ENCODE measurements around the gene KRT85. TPM values are rescaled to one million over a fixed set of nuclear protein-coding genes. Genes with fewer than 3 reads are reported as not detected.

The KRT85 gene
- polyA plus RNA-seq, 1 donor (not counting 4 experiments of a cell fraction or from before 2014, with no cell fraction given) = not detected

GRCh38 chr12:52317468-52318052 is 49.7 kb downstream of the KRT85 start:
- no peak for DNase-seq (ENCODE audit: low read depth, low spot score)
- H3K4me3 ChIP-seq (ENCODE audit: control insufficient read depth in 2 of 3, extremely low read depth in 1 of 3, insufficient read depth in 2 of 3, low read depth in 1 of 3, low read length in 3 of 3) = no peak overlapping the region
- no peak for FAIRE-seq
- no peaks in the 10 kb centered on the region for H3K9me3 ChIP-seq (ENCODE audit: control insufficient read depth, low read depth, low read length)
- peaks cover 12% of the 10 kb centered on the region for H3K27me3 ChIP-seq (ENCODE audit: control insufficient read depth, extremely low read depth, insufficient read depth, low read length)
- no peak overlapping the region for H3K27ac ChIP-seq (ENCODE audit: control insufficient read depth, insufficient read depth, low read length)
- no peak overlapping the region for H3K9ac ChIP-seq (ENCODE audit: control insufficient read depth, extremely low read depth, insufficient read depth, low read length)
- dilution Hi-C loops (cut with MboI; ENCODE audit: extremely low pct_ligation_motif_present, low sequenced_read_pairs) = no loop called here
- TF ChIP-seq CTCF (optimal IDR thresholded peaks at IDR 0.05 in 1 of 3, IDR thresholded peaks at IDR 0.05 in 1 of 3, conservative IDR thresholded peaks at IDR 0.05 in 1 of 3; ENCODE audit: extremely low read depth in 1 of 3, insufficient read depth in 2 of 3, low read length in 3 of 3) (no peak), EZH2 (IDR thresholded peaks at IDR 0.05; ENCODE audit: low read length) (no peak)
- H2AFZ ChIP-seq (ENCODE audit: control insufficient read depth, low read length) = no peak overlapping the region
- H3K36me3 ChIP-seq (ENCODE audit: control insufficient read depth in 2 of 2, extremely low read depth in 1 of 2, insufficient read depth in 2 of 2, low read length in 2 of 2) = no peaks in the 10 kb centered on the region
- no peaks in the 10 kb centered on the region for H3K9me1 ChIP-seq (ENCODE audit: control insufficient read depth, extremely low read depth, insufficient read depth, low read length)
- no peaks in the 10 kb centered on the region for H3K4me1 ChIP-seq (ENCODE audit: control insufficient read depth, extremely low read depth, insufficient read depth, low read length)
- no peak overlapping the region for H3K4me2 ChIP-seq (ENCODE audit: control insufficient read depth, extremely low read depth, insufficient read depth, low read depth, low read length)
- no peaks in the 10 kb centered on the region for H3K79me2 ChIP-seq (ENCODE audit: control insufficient read depth, insufficient read depth, low read length)
- no peaks in the 10 kb centered on the region for H4K20me1 ChIP-seq (ENCODE audit: control insufficient read depth, extremely low read depth, insufficient read depth, low read length)

- Histone ChIP-seq H3K36me3 (ENCODE audit: control insufficient read depth in 2 of 2, extremely low read depth in 1 of 2, insufficient read depth in 2 of 2, low read length in 2 of 2) (no peaks in the 10 kb centered on the region), H4K20me1 (ENCODE audit: control insufficient read depth, extremely low read depth, insufficient read depth, low read length) (no peaks in the 10 kb centered on the region), H3K79me2 (ENCODE audit: control insufficient read depth, insufficient read depth, low read length) (no peaks in the 10 kb centered on the region), H2AFZ (ENCODE audit: control insufficient read depth, low read length) (no peak overlapping the region), H3K9me3 (ENCODE audit: control insufficient read depth, low read depth, low read length) (no peaks in the 10 kb centered on the region), H3K27me3 (ENCODE audit: control insufficient read depth, extremely low read depth, insufficient read depth, low read length) (peaks cover 11% of the 10 kb centered on the region), H3K4me1 (ENCODE audit: control insufficient read depth, extremely low read depth, insufficient read depth, low read length) (no peaks in the 10 kb centered on the region), H3K9ac (ENCODE audit: control insufficient read depth, extremely low read depth, insufficient read depth, low read length) (no peak overlapping the region), H3K9me1 (ENCODE audit: control insufficient read depth, extremely low read depth, insufficient read depth, low read length) (no peaks in the 10 kb centered on the region), H3K27ac (ENCODE audit: control insufficient read depth, insufficient read depth, low read length) (no peak overlapping the region), H3K4me3 (ENCODE audit: control insufficient read depth in 2 of 3, extremely low read depth in 1 of 3, insufficient read depth in 2 of 3, low read depth in 1 of 3, low read length in 3 of 3) (no peak overlapping the region), H3K4me2 (ENCODE audit: control insufficient read depth, extremely low read depth, insufficient read depth, low read depth, low read length) (no peak overlapping the region)
- dilution Hi-C loops (cut with MboI; ENCODE audit: extremely low pct_ligation_motif_present, low sequenced_read_pairs) = no loop called here
- no peak for TF ChIP-seq CTCF (optimal IDR thresholded peaks at IDR 0.05 in 1 of 3, IDR thresholded peaks at IDR 0.05 in 1 of 3, conservative IDR thresholded peaks at IDR 0.05 in 1 of 3; ENCODE audit: extremely low read depth in 1 of 3, insufficient read depth in 2 of 3, low read length in 3 of 3)
- no peak for TF ChIP-seq EZH2 (IDR thresholded peaks at IDR 0.05; ENCODE audit: low read length)
- no peak for DNase-seq (ENCODE audit: low read depth, low spot score)
- no peak for FAIRE-seq
Observed at GRCh38 chr12:52316701-52317100, 50.6 kb downstream of the KRT85 start.

Measured in keratinocyte (primary cell).